Spleen (tissue), 11 donors: ENCODE data around the gene MB. TPM values are rescaled to one million over a fixed set of nuclear protein-coding genes. Genes with fewer than 3 reads are reported as not detected.

Experiments used
- DNase-seq: peaks from one replicate; pipeline ENCODE4 v3.0.0-alpha.2; 2020
- H3K27ac ChIP-seq, 8 donors: fragments of 200-600 bp; sonication (generic) in 7 of 8; 1 replicate in 4 of 8; 2 replicates in 4 of 8; pipeline versions ENCODE4 v1.5.0 to v1.8.0; 2016 to 2021; ENCODE audit warnings: inconsistent platforms in 4 of 8, mild to moderate bottlenecking in 4 of 8, moderate library complexity in 1 of 8
- H3K27me3 ChIP-seq, 7 donors: fragments of 200-600 bp; sonication (generic) in 6 of 7; replicated peaks in 1 of 7; 1 replicate in 4 of 7; 2 replicates in 3 of 7; pipeline versions ENCODE4 v1.5.0 to v1.8.0; 2016 to 2021; ENCODE audit warnings: inconsistent platforms in 3 of 7, mild to moderate bottlenecking in 1 of 7
- H3K36me3 ChIP-seq, 6 donors: fragments of 200-600 bp; sonication (generic) in 5 of 6; 1 replicate in 4 of 6; 2 replicates in 2 of 6; pipeline versions ENCODE4 v1.5.0 to v1.8.0; 2016 to 2021; ENCODE audit warnings: inconsistent platforms in 2 of 6
- H3K4me1 ChIP-seq, 6 donors: fragments of 200-600 bp; sonication (generic) in 5 of 6; 1 replicate in 3 of 6; 2 replicates in 3 of 6; pipeline versions ENCODE4 v1.5.0 to v1.8.0; 2016 to 2021; ENCODE audit warnings: inconsistent platforms in 3 of 6
- H3K4me3 ChIP-seq, 8 donors: fragments of 200-600 bp; sonication (generic) in 7 of 8; 1 replicate in 4 of 8; 2 replicates in 4 of 8; pipeline versions ENCODE4 v1.5.0 to v1.8.0; 2016 to 2021; ENCODE audit warnings: inconsistent platforms in 4 of 8, mild to moderate bottlenecking in 4 of 8, moderate library complexity in 2 of 8
- H3K9me3 ChIP-seq, 8 donors: fragments of 200-600 bp; sonication (generic) in 7 of 8; 1 replicate in 4 of 8; 2 replicates in 4 of 8; pipeline versions ENCODE4 v1.5.0 to v1.8.0; 2016 to 2021; ENCODE audit warnings: inconsistent platforms in 4 of 8
- CTCF ChIP-seq, 11 experiments: fragments of 200-600 bp in 7 of 11; fragments of 450-650 bp in 4 of 11; sonication (generic) in 4 of 11; IDR thresholded peaks in 8 of 11; conservative IDR thresholded peaks in 3 of 11; 1 replicate in 7 of 11; 2 replicates in 4 of 11; pipeline versions ENCODE4 v1.4.0 to v1.8.0; 2016 to 2021; ENCODE audit warnings: antibody characterized with exemption in 11 of 11, inconsistent platforms in 4 of 11, mild to moderate bottlenecking in 1 of 11
- POLR2A ChIP-seq, 3 donors: fragments of 450-650 bp; IDR thresholded peaks; one replicate each; pipeline ENCODE4 v1.5.1; 2017; ENCODE audit warnings: antibody characterized with exemption in 3 of 3, mild to moderate bottlenecking in 1 of 3
- POLR2AphosphoS5 ChIP-seq, 3 donors: sonication (generic); formaldehyde crosslinking; IDR thresholded peaks; one replicate each; pipeline ENCODE4 v1.5.1; 2017; ENCODE audit warnings: antibody characterized with exemption in 3 of 3
- WGBS, 5 donors: extraction: QIAGEN DNeasy Blood & Tissue Kit in 3 of 5; methylation state at CpG; one replicate each; pipeline versions ENCODE4 v1.1.5 to v1.1.7; 2013 to 2018; 5-methylcytosine and 5-hydroxymethylcytosine counted together
- intact Hi-C: fragments of 100-400 bp; cut with DNase I; formaldehyde crosslinking; loops from one replicate; pipeline ENCODE4 v1.15.0; 2023; ENCODE audit warnings: low total_unique reads
- polyA plus RNA-seq, 3 donors: library from polyadenylated mRNA; stranded (reverse); fragments of 200-250 nt; gene quantifications; one replicate each; pipeline ENCODE4 v1.2.1, GENCODE V29; 2013
- total RNA-seq, 7 donors: library from RNA; depleted of rRNA in 3 of 7; stranded (reverse); fragments of >200 nt in 3 of 7; fragmentation: NEBNext Ultra II Directional in 4 of 7; extraction: Animal tissue kit (Norgen Biotek cat#: 25700) in 4 of 7; gene quantifications; one replicate each; pipeline versions ENCODE4 v1.1.0 to v1.2.1, GENCODE V29; 2016 to 2021
- donor health status: healthy with polysubstance abuse.
- donor health status: DM: no; HTN: no; CAD: no; lungs with moderate emphysema.
- donor health status: DM: no; HTN: no; CAD: no.
- donor health status: Bipolar disorder and iron deficiency.
- donor health status: healthy.
- donor health status: DM: no; HTN: no; CAD: no.
- donor health status: DM: yes; HTN: yes; CAD: no.

MB gene
- total and polyA plus RNA-seq, 10 donors: 0.64 to 5.0 (median 1.1) TPM; not detected in 6

GRCh38 chr22:35598396-35598710 lies 18.8 kb downstream of the MB start:
- TF ChIP-seq CTCF (IDR thresholded peaks at IDR 0.05 in 8 of 11, conservative IDR thresholded peaks at IDR 0.05 in 3 of 11): no peak
- no peak for TF ChIP-seq POLR2AphosphoS5 (IDR thresholded peaks at IDR 0.05)
- no peak for TF ChIP-seq POLR2A (IDR thresholded peaks at IDR 0.05)
- 73 to 90% (median 80%) methylated on average over 4 of the region's 4 CpGs for WGBS, 5 donors
- H3K27ac ChIP-seq: no peak overlapping the region

GRCh38 chr22:35597692-35598395 lies 19.3 kb downstream of the MB start:
- Histone ChIP-seq H3K36me3 (no peaks in the 10 kb centered on the region), H3K27me3 (no peaks in the 10 kb centered on the region), H3K4me1 (peaks cover 0 to 10% (median 0%) of the 10 kb centered on the region in 6 donors), H3K27ac (no peak overlapping the region), H3K9me3 (no peaks in the 10 kb centered on the region), H3K4me3 (no peak overlapping the region)
- no peak for DNase-seq
- WGBS, 5 donors: 81 to 90% (median 86%) methylated on average over 10 to 16 of the region's 16 CpGs
- intact Hi-C loops: no loop called here
- TF ChIP-seq CTCF (IDR thresholded peaks at IDR 0.05 in 8 of 11, conservative IDR thresholded peaks at IDR 0.05 in 3 of 11) (no peak), POLR2A (IDR thresholded peaks at IDR 0.05) (no peak), POLR2AphosphoS5 (IDR thresholded peaks at IDR 0.05) (no peak)

More at GRCh38 chr22:35598396-35598710, 18.8 kb downstream of the MB start:
- DNase-seq: no peak
- peaks cover 0 to 10% (median 0%) of the 10 kb centered on the region in 6 donors for H3K4me1 ChIP-seq
- intact Hi-C loops: no loop called here
- H3K27me3 ChIP-seq: no peaks in the 10 kb centered on the region
- no peak overlapping the region for H3K4me3 ChIP-seq
- H3K9me3 ChIP-seq: no peaks in the 10 kb centered on the region
- H3K36me3 ChIP-seq: no peaks in the 10 kb centered on the region

GRCh38 chr22:35596821-35597220 lies 20.3 kb downstream of the MB start:
- WGBS, 5 donors: 77 to 90% (median 82%) methylated on average over 7 of the region's 7 CpGs
- TF ChIP-seq POLR2A (IDR thresholded peaks at IDR 0.05) (no peak), POLR2AphosphoS5 (IDR thresholded peaks at IDR 0.05) (no peak), CTCF (IDR thresholded peaks at IDR 0.05 in 8 of 11, conservative IDR thresholded peaks at IDR 0.05 in 3 of 11) (no peak)
- no peak for DNase-seq
- Histone ChIP-seq H3K27me3 (peaks cover 0 to 4% (median 0%) of the 10 kb centered on the region in 7 donors), H3K9me3 (no peaks in the 10 kb centered on the region), H3K36me3 (no peaks in the 10 kb centered on the region), H3K4me1 (peaks cover 0 to 10% (median 0%) of the 10 kb centered on the region in 6 donors), H3K4me3 (no peak overlapping the region), H3K27ac (no peak overlapping the region)
- intact Hi-C loops: no loop called here

GRCh38 chr22:35594686-35595085 lies 22.4 kb downstream of the MB start:
- intact Hi-C loops: no loop called here
- Histone ChIP-seq H3K27me3 (peaks cover 0 to 4% (median 0%) of the 10 kb centered on the region in 7 donors), H3K27ac (no peak overlapping the region), H3K36me3 (no peaks in the 10 kb centered on the region), H3K4me3 (no peak overlapping the region), H3K9me3 (no peaks in the 10 kb centered on the region), H3K4me1 (peaks cover 0 to 2% (median 0%) of the 10 kb centered on the region in 6 donors)
- WGBS, 5 donors: 90 to 96% (median 92%) methylated on average over 4 to 5 of the region's 5 CpGs
- no peak for DNase-seq
- TF ChIP-seq POLR2AphosphoS5 (IDR thresholded peaks at IDR 0.05): no peak
- no peak for TF ChIP-seq POLR2A (IDR thresholded peaks at IDR 0.05)
- no peak for TF ChIP-seq CTCF (IDR thresholded peaks at IDR 0.05 in 8 of 11, conservative IDR thresholded peaks at IDR 0.05 in 3 of 11)
